ENCODE results near the gene HLA-E.
"Not testable (repeated sequence)": the region's sequence is repeated elsewhere in the genome, so short reads cannot be mapped to it uniquely, and the experiment has no call there.

GRCh38 chr6:30517767-30518504 is 28.6 kb downstream of the HLA-E start:
- TF ChIP-seq, protein P1, sequence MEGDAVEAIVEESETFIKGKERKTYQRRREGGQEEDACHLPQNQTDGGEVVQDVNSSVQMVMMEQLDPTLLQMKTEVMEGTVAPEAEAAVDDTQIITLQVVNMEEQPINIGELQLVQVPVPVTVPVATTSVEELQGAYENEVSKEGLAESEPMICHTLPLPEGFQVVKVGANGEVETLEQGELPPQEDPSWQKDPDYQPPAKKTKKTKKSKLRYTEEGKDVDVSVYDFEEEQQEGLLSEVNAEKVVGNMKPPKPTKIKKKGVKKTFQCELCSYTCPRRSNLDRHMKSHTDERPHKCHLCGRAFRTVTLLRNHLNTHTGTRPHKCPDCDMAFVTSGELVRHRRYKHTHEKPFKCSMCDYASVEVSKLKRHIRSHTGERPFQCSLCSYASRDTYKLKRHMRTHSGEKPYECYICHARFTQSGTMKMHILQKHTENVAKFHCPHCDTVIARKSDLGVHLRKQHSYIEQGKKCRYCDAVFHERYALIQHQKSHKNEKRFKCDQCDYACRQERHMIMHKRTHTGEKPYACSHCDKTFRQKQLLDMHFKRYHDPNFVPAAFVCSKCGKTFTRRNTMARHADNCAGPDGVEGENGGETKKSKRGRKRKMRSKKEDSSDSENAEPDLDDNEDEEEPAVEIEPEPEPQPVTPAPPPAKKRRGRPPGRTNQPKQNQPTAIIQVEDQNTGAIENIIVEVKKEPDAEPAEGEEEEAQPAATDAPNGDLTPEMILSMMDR (conservative IDR thresholded peaks at IDR 0.05 in 1 of 2, IDR thresholded peaks at IDR 0.05 in 1 of 2; ENCODE audit: low read depth in 1 of 2, low read length in 2 of 2), result not testable (repeated sequence)
- not testable (repeated sequence) for TF ChIP-seq EZH2 (IDR thresholded peaks at IDR 0.05; ENCODE audit: low read length, missing control alignments)

Measured in fibroblast of lung (primary cell).